ENCODE measurements around the gene CIRBP. TPM values are rescaled to one million over a fixed set of nuclear protein-coding genes. Genes with fewer than 3 reads are reported as not detected.

CIRBP gene
- total RNA-seq, 1 donor from 2014 or later: 341 TPM

- H3K9me3 Mint-ChIP-seq (ENCODE audit: unreplicated experiment): peaks cover 13% of the 10 kb centered on the region
- H3K27me3 Mint-ChIP-seq (ENCODE audit: unreplicated experiment): peaks cover 7% of the 10 kb centered on the region
- H3K27ac Mint-ChIP-seq (ENCODE audit: unreplicated experiment): no peak overlapping the region
- H3K4me3 Mint-ChIP-seq (ENCODE audit: unreplicated experiment): peak overlapping the region; percentile 36
- H3K36me3 Mint-ChIP-seq (ENCODE audit: unreplicated experiment): no peaks in the 10 kb centered on the region
- no peak for DNase-seq
- no peak for TF ChIP-seq CTCF (IDR thresholded peaks at IDR 0.05; ENCODE audit: partially characterized antibody, unreplicated experiment)
- H3K4me1 Mint-ChIP-seq (ENCODE audit: low read depth, unreplicated experiment): peaks cover 21% of the 10 kb centered on the region
Measured at GRCh38 chr19:1324249-1324805, 55.2 kb downstream of the CIRBP start.

Other genes with a start within 250 kb of the CIRBP start
- gene TMEM259, start 248.2 kb upstream of the CIRBP start, total RNA-seq (ENCODE audit: unreplicated experiment): 222 TPM
- not detected for gene RNU6-2, start 247.8 kb upstream of the CIRBP start, total RNA-seq (ENCODE audit: unreplicated experiment)
- 117 TPM for gene CNN2, start 242.7 kb upstream of the CIRBP start, total RNA-seq (ENCODE audit: unreplicated experiment)
- 110 TPM for gene ABCA7, start 229.2 kb upstream of the CIRBP start, total RNA-seq (ENCODE audit: unreplicated experiment)
- 1.7 TPM for gene ARHGAP45, start 202.2 kb upstream of the CIRBP start, total RNA-seq (ENCODE audit: unreplicated experiment)
- gene POLR2E, start 174.0 kb upstream of the CIRBP start, total RNA-seq (ENCODE audit: unreplicated experiment): 140 TPM
- 210 TPM for gene GPX4, start 165.3 kb upstream of the CIRBP start, total RNA-seq (ENCODE audit: unreplicated experiment)
- gene SBNO2, start 95.1 kb upstream of the CIRBP start, total RNA-seq (ENCODE audit: unreplicated experiment): 65.5 TPM
- gene STK11, start 63.6 kb upstream of the CIRBP start, total RNA-seq (ENCODE audit: unreplicated experiment): 48.2 TPM
- 74.7 TPM for gene CBARP, start 31.3 kb upstream of the CIRBP start, total RNA-seq (ENCODE audit: unreplicated experiment)
- gene ATP5F1D, start 27.6 kb upstream of the CIRBP start, total RNA-seq (ENCODE audit: unreplicated experiment): 129 TPM
- gene MIDN, start 20.7 kb upstream of the CIRBP start, total RNA-seq (ENCODE audit: unreplicated experiment): 325 TPM
- gene FAM174C, start 6.2 kb downstream of the CIRBP start, total RNA-seq (ENCODE audit: unreplicated experiment): 17.3 TPM
- 61.4 TPM for gene EFNA2, start 16.5 kb downstream of the CIRBP start, total RNA-seq (ENCODE audit: unreplicated experiment)
- gene NDUFS7, start 114.6 kb downstream of the CIRBP start, total RNA-seq (ENCODE audit: unreplicated experiment): 123 TPM
- 17.9 TPM for gene GAMT, start 132.2 kb downstream of the CIRBP start, total RNA-seq (ENCODE audit: unreplicated experiment)
- 135 TPM for gene DAZAP1, start 138.3 kb downstream of the CIRBP start, total RNA-seq (ENCODE audit: unreplicated experiment)
- gene RPS15, start 169.1 kb downstream of the CIRBP start, total RNA-seq (ENCODE audit: unreplicated experiment): 603 TPM
- gene APC2, start 180.8 kb downstream of the CIRBP start, total RNA-seq (ENCODE audit: unreplicated experiment): 371 TPM
- 29.2 TPM for gene C19orf25, start 209.9 kb downstream of the CIRBP start, total RNA-seq (ENCODE audit: unreplicated experiment)
- gene PCSK4, start 221.0 kb downstream of the CIRBP start, total RNA-seq (ENCODE audit: unreplicated experiment): 21.2 TPM
- gene REEP6, start 221.8 kb downstream of the CIRBP start, total RNA-seq (ENCODE audit: unreplicated experiment): 21.5 TPM
- 0.83 TPM for gene ADAMTSL5, start 243.7 kb downstream of the CIRBP start, total RNA-seq (ENCODE audit: unreplicated experiment)

All from glutamatergic neuron (in vitro differentiated cells).